Mesenchymal stem cell (in vitro differentiated cells and primary cell): ENCODE results near the gene L3MBTL1.
"Not testable (repeated sequence)": the region's sequence is repeated elsewhere in the genome, so short reads cannot be mapped to it uniquely, and the experiment has no call there.

Source experiments
- DNase-seq: peaks from one replicate; pipeline ENCODE4 v3.0.0-alpha.2; 2013
- H2AFZ ChIP-seq: one replicate; pipeline ENCODE4 v1.6.1; 2013; ENCODE audit warnings: low read depth, mild to moderate bottlenecking, control low read depth, inconsistent platforms, low read length, moderate library complexity
- H2AK5ac ChIP-seq: 2 replicates; pipeline ENCODE4 v1.6.1; 2013; ENCODE audit warnings: low read length, moderate library complexity, mild to moderate bottlenecking, inconsistent platforms; ENCODE audit not compliant: severe bottlenecking
- H2BK120ac ChIP-seq: one replicate; pipeline ENCODE4 v1.6.1; 2013; ENCODE audit warnings: low read depth, mild to moderate bottlenecking, inconsistent platforms, low read length, moderate library complexity
- H2BK12ac ChIP-seq, 2 experiments: one replicate each; pipeline ENCODE4 v1.6.1; 2013; ENCODE audit warnings: inconsistent platforms in 2 of 2, low read length in 2 of 2, mild to moderate bottlenecking in 2 of 2, moderate library complexity in 2 of 2, control low read depth in 1 of 2
- H2BK15ac ChIP-seq: one replicate; pipeline ENCODE4 v1.6.1; 2013; ENCODE audit warnings: mild to moderate bottlenecking, low read depth, inconsistent platforms; ENCODE audit not compliant: poor library complexity, severe bottlenecking
- H2BK5ac ChIP-seq: 2 replicates; pipeline ENCODE4 v1.6.1; 2013; ENCODE audit warnings: low read depth, mild to moderate bottlenecking, low read length, control low read depth, inconsistent platforms; ENCODE audit not compliant: poor library complexity, severe bottlenecking
- H3K14ac ChIP-seq, 2 experiments: one replicate each; pipeline ENCODE4 v1.6.1; 2013; ENCODE audit warnings: inconsistent platforms in 2 of 2, low read length in 2 of 2, control low read depth in 1 of 2, mild to moderate bottlenecking in 1 of 2, moderate library complexity in 1 of 2
- H3K18ac ChIP-seq, 2 experiments: one replicate each; pipeline ENCODE4 v1.6.1; 2013; ENCODE audit warnings: inconsistent platforms in 2 of 2, low read length in 2 of 2, control low read depth in 1 of 2, low read depth in 1 of 2, mild to moderate bottlenecking in 1 of 2
- H3K23ac ChIP-seq, 2 experiments: one replicate each; pipeline ENCODE4 v1.6.1; 2013; ENCODE audit warnings: inconsistent platforms in 2 of 2, low read length in 2 of 2, mild to moderate bottlenecking in 2 of 2, moderate library complexity in 2 of 2, control low read depth in 1 of 2
- H3K27ac ChIP-seq: 2 replicates; pipeline ENCODE4 v1.5.1; 2013; ENCODE audit warnings: mild to moderate bottlenecking, moderate library complexity, low read length, control low read depth, inconsistent platforms; ENCODE audit not compliant: poor library complexity, severe bottlenecking
- H3K27me3 ChIP-seq, 2 experiments: 2 replicates each; pipeline versions ENCODE4 v1.6.1 to v1.7.0; 2013; ENCODE audit warnings: low read length in 2 of 2, mild to moderate bottlenecking in 2 of 2, moderate library complexity in 2 of 2, control low read depth in 1 of 2, inconsistent platforms in 1 of 2; ENCODE audit not compliant: control insufficient read depth in 1 of 2, insufficient read depth in 1 of 2
- H3K36me3 ChIP-seq, 2 experiments: 2 replicates each; pipeline versions ENCODE4 v1.6.1 to v1.7.0; 2013; ENCODE audit warnings: low read length in 2 of 2, control low read depth in 1 of 2, inconsistent platforms in 1 of 2, low read depth in 1 of 2, mild to moderate bottlenecking in 1 of 2; ENCODE audit not compliant: insufficient read depth in 2 of 2, control insufficient read depth in 1 of 2
- H3K4ac ChIP-seq, 2 experiments: one replicate each; pipeline ENCODE4 v1.6.1; 2013; ENCODE audit warnings: inconsistent platforms in 2 of 2, low read length in 2 of 2, mild to moderate bottlenecking in 2 of 2, moderate library complexity in 2 of 2, control low read depth in 1 of 2, low read depth in 1 of 2
- H3K4me1 ChIP-seq: 2 replicates; pipeline ENCODE4 v1.6.1; 2013; ENCODE audit warnings: low read depth, low read length, control low read depth; ENCODE audit not compliant: control insufficient read depth, insufficient read depth
- H3K4me2 ChIP-seq: 2 replicates; pipeline ENCODE4 v1.6.1; 2013; ENCODE audit warnings: low read length, mild to moderate bottlenecking, inconsistent platforms; ENCODE audit not compliant: poor library complexity, severe bottlenecking
- H3K4me3 ChIP-seq, 2 experiments: 2 replicates each; pipeline versions ENCODE4 v1.5.1 to v1.7.0; 2013; ENCODE audit warnings: low read length in 2 of 2, mild to moderate bottlenecking in 2 of 2, control low read depth in 1 of 2, low read depth in 1 of 2; ENCODE audit not compliant: insufficient read depth in 1 of 2
- H3K79me1 ChIP-seq: replicated peaks from 2 replicates; pipeline ENCODE4 v1.6.1; 2013; ENCODE audit warnings: mild to moderate bottlenecking, control low read depth, low read length, inconsistent platforms; ENCODE audit not compliant: poor library complexity, severe bottlenecking
- H3K9ac ChIP-seq: 2 replicates; pipeline ENCODE4 v1.7.0; 2013; ENCODE audit warnings: mild to moderate bottlenecking, low read length, moderate library complexity
- H3K9me3 ChIP-seq: 2 replicates; pipeline ENCODE4 v1.7.0; 2013; ENCODE audit warnings: mild to moderate bottlenecking, low read length; ENCODE audit not compliant: control insufficient read depth
- H4K8ac ChIP-seq: one replicate; pipeline ENCODE4 v1.6.1; 2013; ENCODE audit warnings: inconsistent platforms, mild to moderate bottlenecking, low read length, moderate library complexity
- H4K91ac ChIP-seq: one replicate; pipeline ENCODE4 v1.6.1; 2013; ENCODE audit warnings: mild to moderate bottlenecking, low read length, inconsistent platforms
- WGBS: methylation state at CpG from one replicate; pipeline ENCODE4 v1.1.7; 2013; ENCODE audit warnings: mixed read lengths; 5-methylcytosine and 5-hydroxymethylcytosine counted together

L3MBTL1 gene

GRCh38 chr20:43588526-43588925 lies 81.0 kb downstream of the L3MBTL1 start:
- not testable (repeated sequence) for H2BK120ac ChIP-seq, H3K36me3 ChIP-seq, H4K8ac ChIP-seq, H3K4me3 ChIP-seq, H3K23ac ChIP-seq, H3K27me3 ChIP-seq, H2BK5ac ChIP-seq, H3K9ac ChIP-seq, H3K27ac ChIP-seq, H3K14ac ChIP-seq, H2AK5ac ChIP-seq, H3K4me2 ChIP-seq, H2BK15ac ChIP-seq, DNase-seq, H3K4ac ChIP-seq, H2BK12ac ChIP-seq, H3K79me1 ChIP-seq, H3K9me3 ChIP-seq, H3K18ac ChIP-seq, H4K91ac ChIP-seq, H2AFZ ChIP-seq
- peaks cover 17% of the 10 kb centered on the region for H3K4me1 ChIP-seq
- 97% methylated on average over 8 of the region's 10 CpGs for WGBS

- H3K4me3 ChIP-seq, result peak overlapping the region; percentile 35 to 97
- H3K4ac ChIP-seq, result peak overlapping the region in 1 of 2 experiments; percentile 61
- peak overlapping the region; percentile 29 for H2AFZ ChIP-seq
- H2AK5ac ChIP-seq, result peak overlapping the region; percentile 40
- H3K27ac ChIP-seq, result peak overlapping the region; percentile 78
- H3K27me3 ChIP-seq, result no peaks in the 10 kb centered on the region
- H3K23ac ChIP-seq, result no peak overlapping the region
- H3K36me3 ChIP-seq, result peaks cover 3 to 10% of the 10 kb centered on the region in 2 experiments
- peaks cover 8% of the 10 kb centered on the region for H3K79me1 ChIP-seq
- no peaks in the 10 kb centered on the region for H3K9me3 ChIP-seq
- peak overlapping the region in 1 of 2 experiments; percentile 76 for H3K18ac ChIP-seq
- H2BK12ac ChIP-seq, result no peak overlapping the region
- H4K91ac ChIP-seq, result no peak overlapping the region
- peaks cover 9% of the 10 kb centered on the region for H3K4me1 ChIP-seq
- H3K14ac ChIP-seq, result no peak overlapping the region
- no peak overlapping the region for H2BK5ac ChIP-seq
- peak overlapping the region; percentile 96 for H3K9ac ChIP-seq
- H2BK120ac ChIP-seq, result peak overlapping the region; percentile 62
- peak overlapping the region; percentile 69 for H3K4me2 ChIP-seq
- DNase-seq, result no peak
- peak overlapping the region; percentile 78 for H4K8ac ChIP-seq
- 25% methylated on average over 7 of the region's 9 CpGs for WGBS
- H2BK15ac ChIP-seq, result no peak overlapping the region
Measured at GRCh38 chr20:43590036-43590391, 82.5 kb downstream of the L3MBTL1 start.

GRCh38 chr20:43590392-43591303 lies 83.2 kb downstream of the L3MBTL1 start, which contains the start of gene IFT52:
IFT52 (plus strand) TSS chr20:43590937; CDS start chr20:43594699, 3,762 bp downstream.
- under 1% methylated on average over 59 of the region's 68 CpGs for WGBS
- peak within 1 kb of the TSS; percentile 62 for H2BK120ac ChIP-seq
- peak within 1 kb of the TSS; percentile 98 for H2AFZ ChIP-seq
- peak within 1 kb of the TSS; percentile 21 for H2BK15ac ChIP-seq
- peak within 1 kb of the TSS; percentile 40 for H2AK5ac ChIP-seq
- H4K91ac ChIP-seq, result no peak within 1 kb of the TSS
- H3K36me3 ChIP-seq, result peaks cover 8 to 13% of the 10 kb centered on the region in 2 experiments
- peaks cover 8% of the 10 kb centered on the region for H3K79me1 ChIP-seq
- H2BK12ac ChIP-seq, result no peak within 1 kb of the TSS
- H3K27me3 ChIP-seq, result no peaks in the 10 kb centered on the region
- H3K18ac ChIP-seq, result peak within 1 kb of the TSS; percentile 69 to 76
- H3K14ac ChIP-seq, result peak within 1 kb of the TSS in 1 of 2 experiments; percentile 91
- H4K8ac ChIP-seq, result peak within 1 kb of the TSS; percentile 78
- peak within 1 kb of the TSS; percentile 78 for H3K27ac ChIP-seq
- H3K4me3 ChIP-seq, result peak within 1 kb of the TSS; percentile 94 to 97
- peaks cover 9% of the 10 kb centered on the region for H3K4me1 ChIP-seq
- H3K23ac ChIP-seq, result no peak within 1 kb of the TSS
- no peak within 1 kb of the TSS for H2BK5ac ChIP-seq
- DNase-seq, result peak; percentile 93
- H3K9me3 ChIP-seq, result no peaks in the 10 kb centered on the region
- H3K9ac ChIP-seq, result peak within 1 kb of the TSS; percentile 96
- H3K4ac ChIP-seq, result peak within 1 kb of the TSS in 1 of 2 experiments; percentile 69
- H3K4me2 ChIP-seq, result peak within 1 kb of the TSS; percentile 88
